ENCODE measurements around the gene UGT1A7. TPM values are rescaled to one million over a fixed set of nuclear protein-coding genes. Genes with fewer than 3 reads are reported as not detected.

UGT1A7 gene
- total RNA-seq, 6 donors from 2014 or later: not detected

- 82 to 91% methylated on average over 3 of the region's 3 CpGs for WGBS, 2 donors
- no peaks in the 10 kb centered on the region for H3K36me3 ChIP-seq
- H3K4me1 ChIP-seq: no peaks in the 10 kb centered on the region
- DNase-seq (peak in 1 of 2 donors; percentile 6), ATAC-seq (ENCODE audit: low FRiP score in 2 of 2) (no peak)
- H3K9me3 ChIP-seq: no peaks in the 10 kb centered on the region
- no peak overlapping the region for H3K4me3 ChIP-seq
- H3K27ac ChIP-seq: no peak overlapping the region
- H3K27me3 ChIP-seq: no peaks in the 10 kb centered on the region
- TF ChIP-seq POLR2A (IDR thresholded peaks at IDR 0.05): no peak
- TF ChIP-seq, protein P1, sequence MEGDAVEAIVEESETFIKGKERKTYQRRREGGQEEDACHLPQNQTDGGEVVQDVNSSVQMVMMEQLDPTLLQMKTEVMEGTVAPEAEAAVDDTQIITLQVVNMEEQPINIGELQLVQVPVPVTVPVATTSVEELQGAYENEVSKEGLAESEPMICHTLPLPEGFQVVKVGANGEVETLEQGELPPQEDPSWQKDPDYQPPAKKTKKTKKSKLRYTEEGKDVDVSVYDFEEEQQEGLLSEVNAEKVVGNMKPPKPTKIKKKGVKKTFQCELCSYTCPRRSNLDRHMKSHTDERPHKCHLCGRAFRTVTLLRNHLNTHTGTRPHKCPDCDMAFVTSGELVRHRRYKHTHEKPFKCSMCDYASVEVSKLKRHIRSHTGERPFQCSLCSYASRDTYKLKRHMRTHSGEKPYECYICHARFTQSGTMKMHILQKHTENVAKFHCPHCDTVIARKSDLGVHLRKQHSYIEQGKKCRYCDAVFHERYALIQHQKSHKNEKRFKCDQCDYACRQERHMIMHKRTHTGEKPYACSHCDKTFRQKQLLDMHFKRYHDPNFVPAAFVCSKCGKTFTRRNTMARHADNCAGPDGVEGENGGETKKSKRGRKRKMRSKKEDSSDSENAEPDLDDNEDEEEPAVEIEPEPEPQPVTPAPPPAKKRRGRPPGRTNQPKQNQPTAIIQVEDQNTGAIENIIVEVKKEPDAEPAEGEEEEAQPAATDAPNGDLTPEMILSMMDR (IDR thresholded peaks at IDR 0.05): no peak
- no peak for TF ChIP-seq POLR2AphosphoS5 (IDR thresholded peaks at IDR 0.05)
- no peak for TF ChIP-seq EP300 (IDR thresholded peaks at IDR 0.05)
Observed at GRCh38 chr2:233813236-233814055, 131.7 kb downstream of the UGT1A7 start.

DNA sequence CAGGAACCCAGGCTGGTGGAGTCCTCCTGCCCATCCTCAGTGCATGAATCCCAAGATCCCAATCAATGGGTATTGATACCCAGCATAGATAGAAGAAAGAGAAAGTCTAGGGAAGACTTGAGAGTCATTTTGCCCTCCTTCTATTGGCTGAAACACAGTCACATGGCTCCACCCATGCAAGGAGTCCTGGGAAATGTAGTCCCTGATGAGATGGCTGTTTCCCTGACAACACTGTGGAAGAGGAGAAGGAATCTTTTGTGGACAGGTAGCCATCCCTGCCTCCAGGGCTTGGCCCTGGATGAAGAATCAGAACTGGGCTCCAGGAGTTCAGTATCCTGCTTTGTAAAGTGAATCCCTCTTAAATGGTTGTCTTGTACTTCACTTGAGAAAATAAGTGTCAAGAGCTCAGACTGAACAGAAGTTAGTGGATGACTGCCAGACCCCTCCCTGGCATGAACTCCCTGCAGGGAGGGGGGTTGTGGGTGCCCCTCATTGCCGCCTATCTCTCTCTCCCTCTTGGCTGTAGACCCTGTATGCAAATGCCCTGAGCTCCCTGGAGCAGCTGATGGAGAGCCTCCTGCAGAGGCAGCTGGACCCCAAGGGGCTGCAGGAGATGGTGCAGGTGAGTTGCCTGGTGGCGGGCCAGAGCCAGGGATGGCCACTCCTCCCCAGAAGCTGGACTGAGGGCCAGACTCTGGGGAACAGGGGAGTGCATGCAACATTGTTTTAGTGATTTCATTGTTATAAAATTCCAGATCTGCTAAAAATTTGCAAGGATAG lies 132.5 kb downstream of the UGT1A7 start:
- TF ChIP-seq, protein P1 (IDR thresholded peaks at IDR 0.05): no peak
- TF ChIP-seq POLR2A (IDR thresholded peaks at IDR 0.05): no peak
- TF ChIP-seq EP300 (IDR thresholded peaks at IDR 0.05): no peak
- TF ChIP-seq POLR2AphosphoS5 (IDR thresholded peaks at IDR 0.05): no peak
- Histone ChIP-seq H3K4me1 (no peaks in the 10 kb centered on the region), H3K4me3 (no peak overlapping the region), H3K27ac (no peak overlapping the region), H3K9me3 (no peaks in the 10 kb centered on the region), H3K27me3 (no peaks in the 10 kb centered on the region), H3K36me3 (no peaks in the 10 kb centered on the region)
- 50 to 77% methylated on average over 1 to 2 of the region's 2 CpGs for WGBS, 2 donors
- DNase-seq (peak in 1 of 2 donors; percentile 10), ATAC-seq (ENCODE audit: low FRiP score in 2 of 2) (no peak)

DNA sequence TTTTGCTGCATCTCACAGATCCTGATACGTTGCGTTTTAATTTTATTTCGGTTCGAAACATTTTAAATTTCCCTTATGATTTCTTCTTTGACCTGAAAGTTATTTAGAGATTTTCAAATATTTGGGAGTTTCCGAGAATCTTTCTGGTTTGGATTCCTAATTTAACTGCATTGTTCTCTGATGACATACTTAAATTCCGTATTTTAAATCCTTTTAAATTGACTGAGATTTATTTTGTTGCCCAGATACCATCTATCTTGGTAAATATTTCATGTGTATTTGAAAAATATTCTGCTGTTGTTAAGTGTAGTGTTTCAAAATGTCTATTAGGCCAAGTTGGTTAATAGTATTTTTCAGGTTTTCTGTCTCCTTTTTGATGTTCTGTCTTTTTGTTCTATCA lies 134.2 kb downstream of the UGT1A7 start:
- Histone ChIP-seq H3K36me3 (no peaks in the 10 kb centered on the region), H3K9me3 (no peaks in the 10 kb centered on the region), H3K27me3 (no peaks in the 10 kb centered on the region), H3K4me1 (no peaks in the 10 kb centered on the region), H3K27ac (no peak overlapping the region), H3K4me3 (no peak overlapping the region)
- TF ChIP-seq EP300 (IDR thresholded peaks at IDR 0.05): no peak
- no peak for TF ChIP-seq POLR2A (IDR thresholded peaks at IDR 0.05)
- TF ChIP-seq POLR2AphosphoS5 (IDR thresholded peaks at IDR 0.05): no peak
- TF ChIP-seq, protein P1 (IDR thresholded peaks at IDR 0.05): no peak
- ATAC-seq (ENCODE audit: low FRiP score in 2 of 2) (no peak), DNase-seq (no peak)
- WGBS, 2 donors: 83 to 84% methylated on average over 6 of the region's 6 CpGs

GRCh38 chr2:233816334-233816733 lies 134.6 kb downstream of the UGT1A7 start:
- DNase-seq (no peak), ATAC-seq (ENCODE audit: low FRiP score in 2 of 2) (no peak)
- Histone ChIP-seq H3K4me1 (no peaks in the 10 kb centered on the region), H3K27ac (no peak overlapping the region), H3K27me3 (no peaks in the 10 kb centered on the region), H3K4me3 (no peak overlapping the region), H3K36me3 (no peaks in the 10 kb centered on the region), H3K9me3 (no peaks in the 10 kb centered on the region)
- TF ChIP-seq, protein P1 (IDR thresholded peaks at IDR 0.05): no peak
- TF ChIP-seq EP300 (IDR thresholded peaks at IDR 0.05) (no peak), POLR2AphosphoS5 (IDR thresholded peaks at IDR 0.05) (no peak), POLR2A (IDR thresholded peaks at IDR 0.05) (no peak)
- 47 to 54% methylated on average over 2 of the region's 2 CpGs for WGBS, 2 donors
